ENCODE data around the gene UBXN11. TPM values are rescaled to one million over a fixed set of nuclear protein-coding genes. Genes with fewer than 3 reads are reported as not detected.

UBXN11 gene
- total and polyA plus RNA-seq, 2 of the 13 experiments (the other 11 are each of a cell fraction or from before 2014, with no cell fraction given) = 9.3 to 10.4 TPM

DNA sequence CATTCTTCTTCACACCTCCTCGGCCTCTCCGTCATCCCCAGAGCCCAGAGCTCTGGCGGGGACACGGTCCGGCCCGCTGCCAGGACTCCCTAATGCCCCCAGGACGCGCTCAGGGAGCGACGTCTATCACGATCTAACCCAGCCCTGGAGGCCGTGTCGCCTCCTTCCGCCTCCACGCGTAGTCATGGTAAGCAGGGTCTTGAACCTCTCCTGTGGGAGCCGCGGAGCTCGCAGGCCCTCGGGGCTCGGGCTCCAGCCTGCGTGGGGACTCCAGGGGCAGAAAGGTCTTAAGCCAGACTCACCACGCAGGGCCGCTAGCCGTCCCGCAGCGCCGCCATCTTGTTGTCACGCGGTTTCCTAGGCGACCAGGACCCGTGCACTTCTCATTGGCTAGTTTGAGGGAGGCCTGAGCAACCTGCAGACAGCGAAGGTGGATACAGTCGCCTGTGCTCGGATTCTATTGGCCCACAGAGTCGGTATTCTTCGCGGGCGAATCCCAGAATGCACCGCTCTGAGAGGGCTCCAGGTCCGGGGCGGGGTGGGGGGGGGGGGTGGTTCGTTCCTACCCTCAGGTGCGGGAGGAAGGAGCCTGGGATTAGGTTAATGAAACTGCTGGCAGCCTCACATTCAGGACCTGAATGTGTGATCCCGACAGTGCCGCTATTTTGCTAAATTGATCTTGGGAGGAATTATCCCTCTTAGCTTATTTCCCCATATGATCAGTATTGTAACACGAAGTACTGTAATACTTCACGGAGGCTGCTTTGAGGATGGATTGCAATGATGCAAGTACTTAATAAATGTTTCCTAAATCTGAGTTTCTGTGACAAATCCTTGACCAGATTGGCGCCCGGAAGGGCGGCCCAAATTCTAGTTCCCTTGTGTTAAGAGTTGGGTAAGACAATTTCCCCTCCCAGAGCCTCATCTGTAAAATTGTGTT lies at the start of gene UBXN11 (continued):
- TF ChIP-seq REPIN1 (CRISPR knock-in tag; IDR thresholded peaks at IDR 0.05; ENCODE audit: borderline replicate concordance, low read depth) = peak; percentile 45; the same call in 1 of the 2 replicates
- TF ChIP-seq, protein P1, sequence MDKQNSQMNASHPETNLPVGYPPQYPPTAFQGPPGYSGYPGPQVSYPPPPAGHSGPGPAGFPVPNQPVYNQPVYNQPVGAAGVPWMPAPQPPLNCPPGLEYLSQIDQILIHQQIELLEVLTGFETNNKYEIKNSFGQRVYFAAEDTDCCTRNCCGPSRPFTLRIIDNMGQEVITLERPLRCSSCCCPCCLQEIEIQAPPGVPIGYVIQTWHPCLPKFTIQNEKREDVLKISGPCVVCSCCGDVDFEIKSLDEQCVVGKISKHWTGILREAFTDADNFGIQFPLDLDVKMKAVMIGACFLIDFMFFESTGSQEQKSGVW (CRISPR knock-in tag; IDR thresholded peaks at IDR 0.05; ENCODE audit: borderline replicate concordance) = no peak

GRCh38 chr1:26356106-26356505 lies 49.7 kb upstream of the UBXN11 start:
- ATAC-seq (no peak), FAIRE-seq (no peak), DNase-seq (ENCODE audit: low spot score) (no peak)
- Histone ChIP-seq H3K4me1 (ENCODE audit: insufficient read depth, low read length) (peaks cover 89% of the 10 kb centered on the region), H3K27ac (ENCODE audit: extremely low read length, insufficient read depth, low read length) (peak overlapping the region; percentile 48), H3K4me2 (ENCODE audit: low read depth, low read length) (no peak overlapping the region), H3K79me2 (ENCODE audit: insufficient read depth, low read length) (peaks cover 2% of the 10 kb centered on the region), H3K9ac (ENCODE audit: insufficient read depth, low read depth, low read length) (0 out of 2 replicates have a peak overlapping the region, but pooled peaks have one; percentile 36), H3K27me3 (ENCODE audit: control insufficient read depth in 1 of 2, insufficient read depth in 2 of 2, low read length in 2 of 2) (no peaks in the 10 kb centered on the region), H3K36me3 (replicated peaks in 1 of 2; ENCODE audit: control insufficient read depth in 1 of 2, insufficient read depth in 2 of 2, low read length in 2 of 2) (no peaks in the 10 kb centered on the region), H2AFZ (ENCODE audit: low read length) (no peak overlapping the region), H3K9me3 (ENCODE audit: low read length) (no peaks in the 10 kb centered on the region), H3K4me3 (replicated peaks in 1 of 3; ENCODE audit: insufficient read depth in 1 of 3, low read depth in 2 of 3, low read length in 3 of 3) (no peak overlapping the region), H4K20me1 (ENCODE audit: insufficient read depth, low read length) (no peaks in the 10 kb centered on the region)
- in situ Hi-C loops (cut with HindIII; ENCODE audit: extremely low pct_ligation_motif_present, low pct_unique_long_range_greater_than_20kb) = no loop called here
- ChIA-PET CTCF (ENCODE audit: low intra/inter-chr PET ratio, low total read pairs) (no interaction called here), POLR2A (no interaction called here)
- no TSS peak for BruUV-seq (replicated peaks)
- 94% methylated on average over 5 of the region's 5 CpGs for WGBS (ENCODE audit: low lambda C conversion rate)
- TF ChIP-seq KDM1A (CRISPR knock-in tag; IDR thresholded peaks at IDR 0.05) = 0 out of 2 replicates have a peak, but pooled peaks have one; percentile 63
- peak; percentile 96 for TF ChIP-seq ZNF629 (CRISPR knock-in tag; conservative IDR thresholded peaks at IDR 0.05)
- no peak for TF ChIP-seq ZNF772 (CRISPR knock-in tag; IDR thresholded peaks at IDR 0.05)
- TF ChIP-seq ZMYM3 (CRISPR knock-in tag; IDR thresholded peaks at IDR 0.05) = peak; percentile 81
- intact Hi-C loops (cut with micrococcal nuclease; ENCODE audit: unreplicated experiment) = no loop called here
